GM23338 (cell line): Measurements from ENCODE around the gene HIGD1B. TPM values are rescaled to one million over a fixed set of nuclear protein-coding genes. Genes with fewer than 3 reads are reported as not detected.

Source experiments
- ATAC-seq: fragments of 200-7000 bp; cut with Tn5 transposase; 3 replicates; pipeline ENCODE4 v1.9.1; 2020
- DNase-seq: peaks from one replicate; pipeline ENCODE4 v3.0.0-alpha.2; 2015; ENCODE audit warnings: low spot score
- H2AFZ ChIP-seq: fragments of 200-600 bp; sonication (generic); 2 replicates; pipeline ENCODE4 v1.8.0; 2016; ENCODE audit warnings: antibody characterized with exemption, mild to moderate bottlenecking, moderate library complexity
- H3F3A ChIP-seq: fragments of 200-600 bp; sonication (generic); replicated peaks from 2 replicates; pipeline ENCODE4 v1.8.0; 2017; ENCODE audit warnings: antibody characterized with exemption, mixed run types, low read depth
- H3K27ac ChIP-seq: fragments of 200-600 bp; sonication (generic); 2 replicates; pipeline ENCODE4 v1.6.1; 2016; ENCODE audit warnings: low read depth
- H3K27me3 ChIP-seq: fragments of 200-600 bp; sonication (generic); 2 replicates; pipeline ENCODE4 v1.8.0; 2016; ENCODE audit warnings: mild to moderate bottlenecking, mixed run types, moderate library complexity; ENCODE audit not compliant: insufficient read depth
- H3K36me3 ChIP-seq: fragments of 200-600 bp; sonication (generic); 2 replicates; pipeline ENCODE4 v1.8.0; 2016; ENCODE audit warnings: mild to moderate bottlenecking; ENCODE audit not compliant: insufficient read depth
- H3K4me1 ChIP-seq: fragments of 200-600 bp; sonication (generic); 2 replicates; pipeline ENCODE4 v1.8.0; 2016; ENCODE audit warnings: mild to moderate bottlenecking, moderate library complexity; ENCODE audit not compliant: insufficient read depth
- H3K4me2 ChIP-seq: fragments of 200-600 bp; sonication (generic); 2 replicates; pipeline ENCODE4 v1.7.1; 2017; ENCODE audit warnings: mixed run types
- H3K4me3 ChIP-seq: fragments of 200-600 bp; sonication (generic); 2 replicates; pipeline ENCODE4 v1.6.1; 2016; ENCODE audit warnings: mixed run types
- H3K79me2 ChIP-seq: fragments of 200-600 bp; sonication (generic); replicated peaks from 2 replicates; pipeline ENCODE4 v1.8.0; 2017; ENCODE audit warnings: mild to moderate bottlenecking; ENCODE audit not compliant: insufficient read depth
- H3K9me2 ChIP-seq: fragments of 200-600 bp; sonication (generic); 2 replicates; pipeline ENCODE4 v1.8.0; 2017; ENCODE audit not compliant: insufficient read depth
- H4K20me1 ChIP-seq: fragments of 200-600 bp; sonication (generic); replicated peaks from 2 replicates; pipeline ENCODE4 v1.8.0; 2017; ENCODE audit warnings: mild to moderate bottlenecking; ENCODE audit not compliant: insufficient read depth
- H3K27ac Mint-ChIP-seq: 2 replicates; pipeline ENCODE4 v1.8.0; 2020; ENCODE audit warnings: inconsistent platforms, mild to moderate bottlenecking, moderate library complexity, mixed read lengths
- H3K27me3 Mint-ChIP-seq: 3 replicates; pipeline ENCODE4 v1.8.0; 2022; ENCODE audit warnings: low read depth, mild to moderate bottlenecking, moderate library complexity, mixed read lengths, inconsistent platforms; ENCODE audit not compliant: insufficient read depth, poor library complexity
- H3K36me3 Mint-ChIP-seq: 3 replicates; pipeline ENCODE4 v1.8.0; 2021; ENCODE audit warnings: low read depth, mild to moderate bottlenecking, inconsistent platforms, moderate library complexity, mixed read lengths
- H3K4me1 Mint-ChIP-seq: 3 replicates; pipeline ENCODE4 v1.8.0; 2020; ENCODE audit warnings: mild to moderate bottlenecking, inconsistent platforms, mixed read lengths
- H3K4me3 Mint-ChIP-seq: 3 replicates; pipeline ENCODE4 v1.8.0; 2021; ENCODE audit warnings: moderate library complexity, mild to moderate bottlenecking, inconsistent platforms, mixed read lengths
- H3K9me3 Mint-ChIP-seq: 3 replicates; pipeline ENCODE4 v1.8.0; 2020; ENCODE audit warnings: moderate library complexity, mild to moderate bottlenecking, inconsistent platforms, mixed read lengths
- CREB1 ChIP-seq: fragments of 250-450 bp; sonication (Bioruptor Pico); IDR thresholded peaks from 2 replicates; pipeline ENCODE4 v1.5.0; 2020; ENCODE audit warnings: low read depth, mild to moderate bottlenecking, moderate library complexity
- CTCF ChIP-seq, 2 experiments: fragments of 200-600 bp in 1 of 2; sonication (generic) in 1 of 2; conservative IDR thresholded peaks; 2 replicates each; pipeline versions ENCODE4 v1.5.1 to v1.6.1; 2016 to 2017; ENCODE audit warnings: antibody characterized with exemption in 2 of 2, low read depth in 2 of 2, mild to moderate bottlenecking in 2 of 2, moderate library complexity in 1 of 2
- EZH2phosphoT487 ChIP-seq: fragments of 200-600 bp; sonication (generic); IDR thresholded peaks from one replicate; pipeline ENCODE4 v1.8.1; 2018; ENCODE audit warnings: antibody characterized with exemption; ENCODE audit not compliant: unreplicated experiment
- JUNB ChIP-seq: IDR thresholded peaks from one replicate; pipeline ENCODE4 v1.6.1; 2016; ENCODE audit warnings: antibody characterized with exemption; ENCODE audit not compliant: unreplicated experiment
- NANOG ChIP-seq: IDR thresholded peaks from 2 replicates; pipeline ENCODE4 v1.6.1; 2016; ENCODE audit warnings: antibody characterized with exemption, borderline replicate concordance
- POLR2AphosphoS5 ChIP-seq: IDR thresholded peaks from 2 replicates; pipeline ENCODE4 v1.6.1; 2016; ENCODE audit warnings: antibody characterized with exemption, low read depth
- REST ChIP-seq: IDR thresholded peaks from one replicate; pipeline ENCODE4 v1.6.1; 2018; ENCODE audit warnings: antibody characterized with exemption; ENCODE audit not compliant: unreplicated experiment
- STAT1 ChIP-seq: IDR thresholded peaks from one replicate; pipeline ENCODE4 v1.6.1; 2016; ENCODE audit warnings: antibody characterized with exemption; ENCODE audit not compliant: unreplicated experiment
- ZNF114 ChIP-seq: fragments of 250-450 bp; sonication (Bioruptor Pico); IDR thresholded peaks from 2 replicates; pipeline ENCODE4 v1.5.0; 2020; ENCODE audit warnings: mild to moderate bottlenecking, moderate library complexity
- ZNF331 ChIP-seq: fragments of 250-450 bp; sonication (Bioruptor Pico); IDR thresholded peaks from 2 replicates; pipeline ENCODE4 v1.5.0; 2020; ENCODE audit warnings: low read depth, mild to moderate bottlenecking, moderate library complexity
- ZNF462 ChIP-seq: fragments of 250-450 bp; sonication (Bioruptor Pico); IDR thresholded peaks from 2 replicates; pipeline ENCODE4 v1.5.0; 2020; ENCODE audit warnings: mild to moderate bottlenecking, moderate library complexity
- polyA plus RNA-seq: library from polyadenylated mRNA; unstranded; fragments of >200 nt; fragmentation: Nextera tagmentation; extraction: Ambion mirVana; gene quantifications from 2 replicates; pipeline ENCODE4 v1.2.1, GENCODE V29; 2016
- total RNA-seq: library from RNA; depleted of rRNA; stranded (reverse); fragments of >200 nt; shearing (Covaris generic); gene quantifications from 2 replicates; pipeline ENCODE4 v1.2.3, GENCODE V29; 2014

HIGD1B gene
- total and polyA plus RNA-seq, 2 experiments from 2014 or later = not detected

GRCh38 chr17:44884941-44885340 lies 37.3 kb downstream of the HIGD1B start:
- Histone ChIP-seq H3K9me2 (no peaks in the 10 kb centered on the region), H3K4me1 (no peaks in the 10 kb centered on the region), H4K20me1 (peaks cover 37% of the 10 kb centered on the region), H2AFZ (no peak overlapping the region), H3K4me2 (no peak overlapping the region), H3K27me3 (no peaks in the 10 kb centered on the region), H3K79me2 (peaks cover 34% of the 10 kb centered on the region), H3K4me3 (no peak overlapping the region), H3K36me3 (peaks cover 54% of the 10 kb centered on the region), H3F3A (peaks cover 16% of the 10 kb centered on the region; the same call in 1 of the 2 replicates), H3K27ac (no peak overlapping the region)
- H3K4me1 Mint-ChIP-seq = no peaks in the 10 kb centered on the region
- TF ChIP-seq STAT1 (no peak), JUNB (no peak), NANOG (no peak), REST (no peak), POLR2AphosphoS5 (no peak), ZNF331 (no peak), CTCF (conservative IDR thresholded peaks at IDR 0.05; ENCODE audit: low read depth in 2 of 2) (no peak), EZH2phosphoT487 (no peak), CREB1 (CRISPR knock-in tag) (no peak), ZNF462 (CRISPR knock-in tag) (no peak), ZNF114 (CRISPR knock-in tag) (no peak)
- no peak for DNase-seq
- no peak overlapping the region for H3K27ac Mint-ChIP-seq
- ATAC-seq = no peak
- H3K9me3 Mint-ChIP-seq = no peaks in the 10 kb centered on the region
- no peak overlapping the region for H3K4me3 Mint-ChIP-seq
- peaks cover 55% of the 10 kb centered on the region for H3K36me3 Mint-ChIP-seq
- H3K27me3 Mint-ChIP-seq = peaks cover 2% of the 10 kb centered on the region
